IMR-90 (cell line): ENCODE data around the gene PPP1R8. TPM values are rescaled to one million over a fixed set of nuclear protein-coding genes. Genes with fewer than 3 reads are reported as not detected.

ENCODE experiments used
- ATAC-seq: fragments of 200-7000 bp; cut with Tn5 transposase; 2 replicates; pipeline ENCODE4 v1.9.1; 2020; ENCODE audit warnings: low read depth, mild to moderate bottlenecking, moderate library complexity
- BruUV-seq: library from RNA; stranded (reverse); fragments of 400-500 nt; replicated peaks from 2 replicates; lab custom pipeline; 2021; lab: Mats Ljungman, UMichigan
- CTCF ChIA-PET: fragments of 300-600 bp; formaldehyde crosslinking; extraction: SDS; loops from one replicate; lab custom pipeline; 2021; ENCODE audit warnings: antibody characterized with exemption; lab: Yijun Ruan, JAX
- POLR2A ChIA-PET: fragments of 300-600 bp; sonication (Branson Sonifier 250); formaldehyde crosslinking; loops from one replicate; lab custom pipeline; 2022; ENCODE audit warnings: antibody characterized with exemption; ENCODE audit not compliant: unreplicated experiment; lab: Charles Lee
- DNase-seq: peaks from one replicate; pipeline ENCODE4 v3.0.0; 2013
- H2AFZ ChIP-seq: replicated peaks from 2 replicates; pipeline ENCODE3; 2013; ENCODE audit warnings: low read length, mild to moderate bottlenecking; ENCODE audit not compliant: poor library complexity
- H2AK5ac ChIP-seq: 2 replicates; pipeline ENCODE4 v1.6.1; 2013; ENCODE audit warnings: low read depth, low read length, inconsistent platforms
- H2AK9ac ChIP-seq: replicated peaks from 2 replicates; pipeline ENCODE3; 2013; ENCODE audit warnings: mild to moderate bottlenecking, low read depth, low read length, moderate library complexity; ENCODE audit not compliant: poor library complexity
- H2BK120ac ChIP-seq: 2 replicates; pipeline ENCODE4 v1.6.1; 2013; ENCODE audit warnings: low read depth, low read length, inconsistent platforms
- H2BK15ac ChIP-seq: 3 replicates; pipeline ENCODE4 v1.6.1; 2013; ENCODE audit warnings: low read depth, low read length, inconsistent platforms
- H2BK20ac ChIP-seq: 2 replicates; pipeline ENCODE4 v1.6.1; 2013; ENCODE audit warnings: low read depth, mild to moderate bottlenecking, inconsistent platforms, low read length, moderate library complexity
- H2BK5ac ChIP-seq: 2 replicates; pipeline ENCODE4 v1.6.1; 2013; ENCODE audit warnings: mild to moderate bottlenecking, low read depth, low read length, inconsistent platforms; ENCODE audit not compliant: poor library complexity, severe bottlenecking
- H3K14ac ChIP-seq: replicated peaks from 2 replicates; pipeline ENCODE4 v1.6.1; 2013; ENCODE audit warnings: low read depth, low read length, inconsistent platforms
- H3K18ac ChIP-seq: 2 replicates; pipeline ENCODE4 v1.6.1; 2013; ENCODE audit warnings: low read depth, low read length, control low read depth
- H3K23ac ChIP-seq: 2 replicates; pipeline ENCODE4 v1.6.1; 2013; ENCODE audit warnings: low read depth, low read length, inconsistent platforms
- H3K27ac ChIP-seq: 2 replicates; pipeline ENCODE4 v1.5.1; 2013; ENCODE audit warnings: mild to moderate bottlenecking, control low read depth, low read length; ENCODE audit not compliant: insufficient read depth
- H3K27me3 ChIP-seq: 2 replicates; pipeline ENCODE4 v1.6.1; 2013; ENCODE audit warnings: low read length; ENCODE audit not compliant: control insufficient read depth, insufficient read depth
- H3K36me3 ChIP-seq: 2 replicates; pipeline ENCODE4 v1.6.1; 2013; ENCODE audit warnings: low read length, mixed read lengths; ENCODE audit not compliant: control insufficient read depth, insufficient read depth
- H3K4ac ChIP-seq: 2 replicates; pipeline ENCODE4 v1.6.1; 2013; ENCODE audit warnings: low read depth, low read length, inconsistent platforms
- H3K4me1 ChIP-seq: 2 replicates; pipeline ENCODE4 v1.6.1; 2013; ENCODE audit warnings: low read length, mixed read lengths; ENCODE audit not compliant: control insufficient read depth, insufficient read depth
- H3K4me2 ChIP-seq: 2 replicates; pipeline ENCODE4 v1.6.1; 2013; ENCODE audit warnings: low read depth, mild to moderate bottlenecking, control low read depth, low read length, moderate library complexity
- H3K4me3 ChIP-seq: 2 replicates; pipeline ENCODE4 v1.5.1; 2013; ENCODE audit warnings: low read depth, mild to moderate bottlenecking, control low read depth, low read length, moderate library complexity; ENCODE audit not compliant: insufficient read depth
- H3K56ac ChIP-seq: 2 replicates; pipeline ENCODE4 v1.6.1; 2013; ENCODE audit warnings: low read length, inconsistent platforms; ENCODE audit not compliant: insufficient read depth; ENCODE audit errors: extremely low read depth
- H3K79me1 ChIP-seq, 2 experiments: 2 replicates each; pipeline ENCODE4 v1.6.1; 2013; ENCODE audit warnings: low read length in 2 of 2, inconsistent platforms in 1 of 2, low read depth in 1 of 2
- H3K9ac ChIP-seq: 2 replicates; pipeline ENCODE4 v1.6.1; 2013; ENCODE audit warnings: low read depth, low read length, control low read depth
- H3K9me1 ChIP-seq: 2 replicates; pipeline ENCODE4 v1.6.1; 2013; ENCODE audit warnings: low read length, inconsistent platforms; ENCODE audit not compliant: insufficient read depth
- H3K9me3 ChIP-seq: 2 replicates; pipeline ENCODE4 v1.6.1; 2013; ENCODE audit warnings: low read length; ENCODE audit not compliant: control insufficient read depth, insufficient read depth
- H4K20me1 ChIP-seq: 2 replicates; pipeline ENCODE4 v1.6.1; 2013; ENCODE audit warnings: low read length, inconsistent platforms; ENCODE audit not compliant: insufficient read depth
- H4K5ac ChIP-seq: 2 replicates; pipeline ENCODE4 v1.6.1; 2013; ENCODE audit warnings: mild to moderate bottlenecking, low read depth, low read length, control low read depth
- H4K8ac ChIP-seq, 2 experiments: 2 replicates each; pipeline ENCODE4 v1.6.1; 2013; ENCODE audit warnings: low read depth in 2 of 2, low read length in 2 of 2, control low read depth in 1 of 2, inconsistent platforms in 1 of 2
- H4K91ac ChIP-seq: 2 replicates; pipeline ENCODE4 v1.6.1; 2013; ENCODE audit warnings: low read depth, low read length, inconsistent platforms; ENCODE audit not compliant: insufficient read depth
- CEBPB ChIP-seq: IDR thresholded peaks from 2 replicates; pipeline ENCODE4 v1.6.1; 2012; ENCODE audit warnings: low read depth, low read length, improper control_type of control experiment
- CHD1 ChIP-seq: IDR thresholded peaks from 2 replicates; pipeline ENCODE4 v1.6.1; 2012; ENCODE audit warnings: low read depth, low read length, improper control_type of control experiment
- CTCF ChIP-seq: conservative IDR thresholded peaks from 2 replicates; pipeline ENCODE4 v1.5.1; 2012; ENCODE audit warnings: mild to moderate bottlenecking, low read depth, low read length, improper control_type of control experiment
- FOS ChIP-seq: fragments of 150-350 bp; IDR thresholded peaks from 2 replicates; pipeline ENCODE4 v1.6.1; 2016; ENCODE audit warnings: low read depth, low read length
- MAFK ChIP-seq: IDR thresholded peaks from 2 replicates; pipeline ENCODE4 v1.6.1; 2012; ENCODE audit warnings: low read depth, low read length, improper control_type of control experiment
- MAZ ChIP-seq: IDR thresholded peaks from 2 replicates; pipeline ENCODE4 v1.6.1; 2012; ENCODE audit warnings: low read depth, mild to moderate bottlenecking, low read length, improper control_type of control experiment, moderate library complexity, borderline replicate concordance
- MXI1 ChIP-seq: IDR thresholded peaks from 2 replicates; pipeline ENCODE4 v1.6.1; 2012; ENCODE audit warnings: low read depth, mild to moderate bottlenecking, low read length, moderate library complexity, borderline replicate concordance
- POLR2A ChIP-seq: IDR thresholded peaks from 2 replicates; pipeline ENCODE4 v1.6.1; 2012; ENCODE audit warnings: mild to moderate bottlenecking, low read depth, low read length
- RAD21 ChIP-seq: IDR thresholded peaks from 2 replicates; pipeline ENCODE4 v1.6.1; 2012; ENCODE audit warnings: low read length, improper control_type of control experiment
- SMC3 ChIP-seq: fragments of 150-350 bp; IDR thresholded peaks from 2 replicates; pipeline ENCODE4 v1.6.1; 2016; ENCODE audit warnings: low read depth, mild to moderate bottlenecking, antibody characterized with exemption, low read length, moderate library complexity
- USF2 ChIP-seq: fragments of 150-350 bp; IDR thresholded peaks from 2 replicates; pipeline ENCODE4 v1.6.1; 2017; ENCODE audit warnings: mild to moderate bottlenecking, antibody characterized with exemption, low read length, low read depth
- WGBS, 2 experiments: methylation state at CpG; one replicate each; pipeline versions ENCODE4 v1.1.5 to v1.1.7; 2013; ENCODE audit warnings: missing lambda C conversion rate in 2 of 2; ENCODE audit not compliant: insufficient read length in 1 of 2; ENCODE audit errors: extremely low coverage in 2 of 2; 5-methylcytosine and 5-hydroxymethylcytosine counted together
- dilution Hi-C: fragments of 300-500 bp; cut with HindIII; formaldehyde crosslinking; loops from one replicate; pipeline ENCODE4 v1.14.3; 2018; ENCODE audit warnings: low sequenced_read_pairs; ENCODE audit not compliant: unreplicated experiment
- in situ Hi-C: fragments of 300-500 bp; cut with MboI; formaldehyde crosslinking; loops from 3 replicates; pipeline ENCODE4 v1.14.3; 2019; ENCODE audit warnings: low sequenced_read_pairs, inconsistent platforms, mixed read lengths
- intact Hi-C: fragments of 100-400 bp; cut with micrococcal nuclease; formaldehyde crosslinking; loops from 2 replicates; pipeline ENCODE4 v1.10.0; 2022
- polyA plus RNA-seq, 3 experiments: library from polyadenylated mRNA; depleted of rRNA; stranded (reverse); fragments of >200 nt; gene quantifications; 2 replicates each; pipeline ENCODE4 v1.2.3, GENCODE V29; 2012; ENCODE audit warnings: low replicate concordance in 1 of 3
- total RNA-seq: library from RNA; depleted of rRNA; stranded (reverse); fragments of >200 nt; gene quantifications from 2 replicates; pipeline ENCODE4 v1.2.3, GENCODE V29; 2012

The PPP1R8 gene
- total and polyA plus RNA-seq, 2 of the 4 experiments (the other 2 are of a cell fraction): 53.8 to 80.1 TPM

DNA sequence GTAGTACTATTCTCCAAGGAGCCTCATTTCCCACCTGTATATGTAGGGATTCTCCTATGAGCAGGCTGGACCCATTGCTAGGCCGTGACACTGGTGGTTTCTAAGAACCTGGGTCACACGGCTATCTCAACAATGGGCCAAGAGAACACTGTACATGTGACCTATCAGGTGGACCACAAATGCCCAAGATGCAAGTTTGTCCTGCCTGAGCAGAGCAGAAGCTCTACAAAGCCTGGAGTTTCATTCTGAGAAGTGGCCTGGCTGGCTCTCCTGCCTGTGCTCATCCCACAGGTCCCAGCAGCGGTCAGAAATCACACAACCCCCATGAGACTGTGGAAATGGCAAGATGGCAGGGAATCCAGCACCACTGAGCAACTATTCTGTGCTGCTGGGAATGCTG is 58.9 kb downstream of the PPP1R8 start:
- Histone ChIP-seq H2BK15ac (no peak overlapping the region), H3K56ac (no peak overlapping the region), H3K4me1 (no peaks in the 10 kb centered on the region), H4K8ac (no peak overlapping the region), H2BK120ac (no peak overlapping the region), H3K18ac (no peak overlapping the region), H4K91ac (no peak overlapping the region), H3K79me1 (no peaks in the 10 kb centered on the region), H2AK5ac (no peak overlapping the region), H3K27ac (no peak overlapping the region), H4K20me1 (no peaks in the 10 kb centered on the region), H3K4ac (no peak overlapping the region), H2AK9ac (no peak overlapping the region), H3K27me3 (no peaks in the 10 kb centered on the region), H3K4me2 (no peak overlapping the region), H4K5ac (no peak overlapping the region), H3K36me3 (peaks cover 13% of the 10 kb centered on the region), H3K23ac (no peak overlapping the region), H3K14ac (no peak overlapping the region), H2BK20ac (no peak overlapping the region), H2BK5ac (no peak overlapping the region), H2AFZ (no peak overlapping the region), H3K9me1 (no peaks in the 10 kb centered on the region), H3K9me3 (no peaks in the 10 kb centered on the region), H3K9ac (no peak overlapping the region), H3K4me3 (no peak overlapping the region)
- DNase-seq (no peak), ATAC-seq (no peak)
- BruUV-seq: no TSS peak
- dilution Hi-C loops (no loop called here), intact Hi-C loops (no loop called here), in situ Hi-C loops (no loop called here)
- POLR2A ChIA-PET: no interaction called here
- no peak for TF ChIP-seq MAZ
- no peak for TF ChIP-seq SMC3
- no peak for TF ChIP-seq USF2
- no peak for TF ChIP-seq RAD21
- no peak for TF ChIP-seq MXI1
- no peak for TF ChIP-seq POLR2A
- no peak for TF ChIP-seq CEBPB
- TF ChIP-seq CTCF: no peak
- TF ChIP-seq FOS: no peak
- TF ChIP-seq CHD1: no peak
- no peak for TF ChIP-seq MAFK
- 92% methylated on average over 2 of the region's 3 CpGs; no CpG with 5 or more reads in 1 of the 2 experiments for WGBS, 2 experiments
- CTCF ChIA-PET: no interaction called here
